GM21825 (cell line): Measurements from ENCODE around the gene INSIG1.

Experiments used
- ATAC-seq: cut with Tn5 transposase; IDR thresholded peaks from one replicate; pipeline ENCODE4 v1.9.1; 2021; ENCODE audit warnings: mild to moderate bottlenecking, moderate library complexity; ENCODE audit not compliant: unreplicated experiment

INSIG1 gene

DNA sequence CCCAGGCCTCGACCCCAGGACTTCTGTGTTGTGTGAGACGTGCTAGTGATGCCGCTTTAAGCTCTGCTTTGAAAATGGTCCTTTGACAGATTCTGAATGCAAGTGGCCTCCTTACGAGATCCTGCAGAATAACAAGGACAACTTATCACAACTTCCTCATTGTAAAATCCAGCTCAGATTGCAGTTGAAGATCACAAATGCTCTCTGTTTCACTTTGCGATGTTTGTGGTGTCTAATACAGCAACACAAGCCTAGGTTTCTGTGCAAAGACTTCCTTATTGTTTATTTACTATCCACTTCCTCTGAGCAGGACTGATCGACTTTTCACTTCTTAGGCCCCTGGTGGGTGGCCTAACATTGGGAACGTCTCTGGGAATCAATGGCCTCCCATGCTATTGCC is 31.7 kb upstream of the INSIG1 start:
- no peak for ATAC-seq

DNA sequence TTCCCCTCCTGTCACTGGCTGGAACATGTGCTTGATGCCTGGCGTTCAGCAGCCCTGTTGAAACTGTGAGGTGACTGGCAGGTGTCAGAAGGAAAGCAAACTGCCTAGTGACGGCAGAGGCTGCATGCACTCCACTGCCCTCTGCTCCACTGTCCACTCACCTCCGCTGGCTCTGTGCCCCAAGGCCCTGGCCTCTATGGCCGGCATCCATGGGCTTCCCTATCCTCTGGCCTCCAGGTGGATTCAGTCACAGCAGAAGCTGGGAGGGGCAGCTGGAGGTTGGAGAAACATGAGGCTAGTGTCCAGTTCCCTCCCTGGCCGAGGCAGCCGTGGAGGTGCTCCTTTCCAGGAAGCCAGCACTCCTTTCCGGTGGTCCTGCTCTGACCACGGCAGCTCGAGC is 31.2 kb upstream of the INSIG1 start:
- no peak for ATAC-seq

DNA sequence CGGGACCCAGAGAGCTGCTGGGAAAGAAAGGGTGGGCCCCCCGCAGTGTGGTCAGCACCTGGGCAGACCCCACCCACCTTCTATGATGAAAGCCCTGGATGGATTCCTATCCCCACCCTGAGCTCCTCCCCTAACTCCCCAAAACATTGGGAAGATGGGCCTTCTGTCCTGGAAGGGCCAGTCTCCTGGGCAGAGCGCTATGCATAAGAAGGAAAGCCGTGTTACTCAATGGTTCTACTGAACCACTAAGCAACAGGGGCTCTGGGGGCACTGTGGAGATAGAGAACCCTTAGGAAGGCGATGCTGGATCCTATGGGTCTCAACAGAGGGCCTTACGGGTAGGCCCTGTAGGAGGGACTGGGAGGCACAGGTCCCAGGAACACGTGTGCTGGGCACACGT is 30.7 kb upstream of the INSIG1 start:
- no peak for ATAC-seq

DNA sequence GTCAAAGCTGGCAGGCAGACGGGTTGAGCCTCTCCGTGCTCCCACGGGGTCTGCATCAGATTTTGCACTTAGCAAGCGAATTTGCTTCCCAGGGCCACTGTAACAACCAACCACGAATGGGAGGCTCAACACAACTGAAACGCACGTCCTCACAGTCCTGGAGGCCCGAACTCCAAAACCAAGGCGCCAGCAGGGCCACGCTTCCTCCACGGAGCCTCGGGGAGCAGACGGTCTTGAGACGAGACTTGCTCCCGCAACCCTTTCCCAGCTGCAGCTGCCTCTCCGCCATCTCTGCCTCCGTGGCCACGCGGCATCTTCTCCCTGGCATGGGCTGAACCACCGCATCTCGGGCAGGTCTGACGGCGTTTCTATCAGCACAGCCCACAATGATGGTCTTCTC is 30.2 kb upstream of the INSIG1 start:
- ATAC-seq = no peak

DNA sequence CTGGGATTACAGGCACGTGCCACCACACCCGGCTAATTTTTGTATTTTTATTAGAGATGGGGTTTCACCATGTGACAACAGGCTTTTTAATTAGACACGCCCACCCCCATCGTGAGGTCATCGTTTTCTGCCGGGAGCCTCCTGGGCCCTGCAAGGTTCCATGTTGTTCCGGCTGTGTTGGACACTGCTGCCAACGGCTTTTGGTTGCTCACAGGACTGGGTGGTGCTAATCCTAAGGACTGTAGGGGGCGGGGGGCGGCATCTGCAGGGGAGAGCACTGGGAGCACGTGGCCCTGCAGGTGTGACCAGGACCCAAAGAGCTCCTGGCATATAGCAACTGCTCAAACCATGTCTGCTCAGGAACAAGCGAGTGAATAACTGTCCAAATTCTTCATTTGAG is 29.5 kb upstream of the INSIG1 start:
- ATAC-seq = no peak

DNA sequence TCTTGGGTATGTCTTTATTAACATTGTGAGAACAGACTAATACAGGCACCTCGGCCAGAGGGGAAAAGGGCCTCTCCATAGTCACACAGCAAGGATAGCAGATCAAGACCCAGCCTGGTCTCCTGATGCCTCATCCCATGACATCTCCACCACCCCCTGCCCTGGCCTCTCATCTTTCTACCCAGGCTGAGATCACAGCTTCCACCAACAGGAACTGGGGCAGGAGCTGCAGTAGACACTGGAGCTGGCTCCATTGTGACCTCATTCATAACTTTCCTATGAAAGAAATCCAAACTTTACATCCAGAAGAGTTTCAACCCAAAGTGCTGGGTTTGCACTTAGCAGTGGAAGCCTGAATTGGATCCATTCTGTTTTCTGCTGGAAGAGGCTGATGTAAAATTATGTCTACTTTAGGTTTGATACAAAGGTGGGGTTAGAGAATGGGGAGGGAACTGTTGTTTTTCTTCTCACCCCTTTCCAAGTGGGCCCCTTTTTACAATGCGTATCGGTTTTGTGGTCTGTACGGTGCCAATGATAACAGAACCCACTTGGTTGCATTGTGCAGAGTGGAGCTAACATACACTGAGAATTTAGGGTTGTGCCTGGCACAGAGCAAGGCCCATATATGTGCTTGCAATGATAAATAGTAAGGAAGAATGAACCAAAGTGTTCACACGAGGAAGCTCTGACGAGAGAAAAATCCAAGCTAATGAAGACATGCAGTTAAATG is 28.6 kb upstream of the INSIG1 start:
- no peak for ATAC-seq

DNA sequence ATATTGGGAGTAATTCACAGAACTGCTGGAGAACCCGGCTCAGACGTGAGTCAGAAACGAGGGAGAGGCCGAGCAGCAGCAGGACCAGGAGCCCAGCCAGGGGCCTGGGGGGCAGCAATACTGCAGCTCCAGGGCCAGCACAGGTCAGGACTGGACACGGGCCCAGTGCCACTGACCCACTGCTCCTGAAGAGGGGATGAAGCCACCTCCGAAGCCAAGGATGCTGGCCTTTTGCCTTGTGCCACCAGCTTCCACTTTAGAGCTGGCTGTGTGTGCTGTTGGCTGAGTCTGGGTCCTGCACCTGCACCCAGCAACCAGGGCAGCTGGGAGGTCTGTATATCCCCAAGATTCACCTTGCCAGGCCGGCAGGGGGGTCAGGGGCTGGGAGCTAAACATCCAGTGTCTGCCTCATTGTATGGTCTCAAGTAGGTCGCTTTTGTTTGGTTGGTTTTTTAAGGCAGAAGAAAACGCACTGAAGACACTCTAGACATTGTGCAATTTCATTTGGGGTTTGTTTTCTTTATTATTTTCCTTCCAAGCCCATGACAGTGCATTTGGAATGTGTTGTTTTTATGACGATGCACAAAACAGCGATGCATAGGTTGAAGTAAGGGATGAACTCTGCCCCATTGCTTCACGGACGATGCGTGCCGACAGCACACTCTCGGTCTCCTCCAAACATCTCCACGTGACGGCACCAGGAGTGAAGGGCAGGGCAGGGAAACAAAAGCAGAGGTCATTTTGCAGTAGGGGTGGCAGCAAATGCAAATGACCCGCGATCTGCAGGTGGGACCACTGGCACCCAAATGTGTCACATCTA is 27.7 kb upstream of the INSIG1 start:
- ATAC-seq = no peak

DNA sequence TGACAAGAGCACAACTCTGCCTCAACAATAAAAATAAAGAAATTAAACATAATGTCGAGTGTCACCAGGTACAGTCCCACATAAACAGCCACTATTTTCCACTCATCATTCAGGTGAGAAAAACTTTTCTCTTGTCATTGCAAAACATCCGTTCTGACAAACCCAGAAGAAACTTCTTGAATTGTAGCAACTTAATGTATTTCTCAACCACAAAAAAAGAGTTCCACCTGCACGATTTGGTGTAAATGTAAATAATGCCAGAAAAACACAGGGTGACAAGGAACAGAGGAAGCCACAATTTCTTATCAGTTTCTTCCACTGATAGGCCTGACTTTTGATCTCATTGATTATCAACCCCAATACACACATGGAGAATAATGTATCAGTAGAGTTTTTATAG is 26.8 kb upstream of the INSIG1 start:
- ATAC-seq = no peak

DNA sequence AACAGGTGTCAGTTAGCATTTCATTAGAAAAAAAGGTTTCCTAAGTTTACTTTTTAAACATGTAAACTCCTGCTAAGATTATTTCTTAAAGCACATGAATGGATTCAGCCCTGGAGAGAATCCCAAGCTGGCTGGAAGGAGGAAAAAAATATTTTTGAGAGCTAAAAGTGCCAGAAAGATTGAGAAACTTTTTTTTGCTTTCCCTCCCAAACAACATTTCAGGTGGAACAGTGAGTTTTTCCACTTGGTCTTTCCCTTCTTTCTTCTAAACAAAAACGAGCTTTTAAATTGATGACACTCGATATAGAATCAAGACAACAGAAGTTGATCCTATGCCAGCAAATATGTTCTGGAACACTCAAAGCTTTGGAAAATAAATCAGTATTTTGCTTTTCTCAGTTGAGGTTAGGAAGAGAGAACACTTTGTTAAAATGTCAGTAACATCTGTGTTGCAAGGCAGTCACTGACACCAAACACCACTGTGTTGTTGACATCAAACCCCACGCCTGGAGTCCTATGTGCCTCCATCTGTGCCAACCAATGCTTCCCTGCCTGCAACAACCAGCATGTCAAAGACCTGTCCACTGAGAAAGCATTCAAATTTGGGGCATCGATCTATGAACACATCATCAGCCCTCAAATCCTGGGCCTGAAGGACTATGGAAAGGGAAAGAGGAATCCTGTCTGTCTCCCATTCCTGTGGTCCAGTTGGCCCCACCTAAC is 22.9 kb upstream of the INSIG1 start:
- no peak for ATAC-seq

DNA sequence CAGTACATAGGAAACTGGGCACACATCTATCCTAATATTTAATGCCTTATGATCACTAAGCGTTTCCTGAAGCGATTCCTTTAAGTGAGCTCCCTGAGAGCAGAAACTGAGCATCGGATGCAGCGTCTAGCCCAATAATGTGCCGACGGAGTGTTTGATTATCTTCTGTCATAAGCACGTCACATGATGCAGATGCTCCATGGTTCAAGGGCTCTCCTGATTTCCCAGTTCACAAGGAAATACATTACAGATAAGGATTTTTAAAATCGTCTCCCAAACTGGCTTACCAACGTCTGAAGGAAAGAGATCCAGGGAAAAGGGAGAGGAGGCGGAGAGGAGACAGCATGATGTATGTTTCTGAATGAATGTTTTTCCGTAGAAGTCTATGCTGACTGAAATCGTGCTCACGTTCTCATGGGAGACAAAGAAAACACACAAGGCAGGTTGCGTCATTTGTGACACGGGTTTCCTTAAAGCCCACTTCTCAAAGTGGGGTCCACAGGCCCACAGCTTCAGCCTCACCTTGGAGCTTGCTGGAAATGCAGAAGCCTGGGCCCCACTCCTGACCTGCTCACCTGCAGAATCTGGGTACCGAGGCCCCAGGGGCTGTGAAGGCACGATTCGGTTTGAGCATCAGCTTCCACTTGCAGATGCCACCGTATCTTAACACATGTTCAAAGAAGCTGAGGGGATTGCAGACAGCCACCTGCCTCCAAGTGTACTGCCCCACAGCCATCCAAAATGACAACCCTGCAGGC is 21.5 kb upstream of the INSIG1 start:
- no peak for ATAC-seq

DNA sequence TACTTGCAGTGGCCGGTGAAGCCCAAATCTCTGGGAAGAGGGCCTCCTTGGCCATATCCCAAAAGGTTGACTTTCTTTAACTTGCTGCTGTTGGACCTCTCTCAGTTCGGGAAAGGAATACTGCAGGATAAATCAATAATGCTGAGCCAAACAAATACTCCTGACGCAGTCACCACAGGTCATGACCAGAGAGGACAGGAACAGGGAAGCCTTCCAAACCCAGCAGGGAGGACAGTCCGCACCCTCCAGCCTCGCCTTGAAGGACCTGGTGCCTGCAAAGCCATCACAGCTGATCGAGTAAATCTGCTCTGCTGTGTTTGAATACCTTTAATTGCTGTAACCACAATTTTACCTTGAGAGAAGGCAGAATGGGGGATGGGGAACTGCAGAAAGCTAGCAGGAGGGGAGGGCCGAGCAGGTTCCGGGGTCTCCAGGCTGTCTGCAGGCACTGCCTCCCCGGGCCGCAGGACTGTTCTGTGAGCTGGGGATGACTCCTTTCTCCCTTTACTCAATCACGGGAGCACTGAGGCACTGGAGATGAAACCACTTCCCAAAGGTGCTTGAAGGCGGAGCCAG is 20.8 kb upstream of the INSIG1 start:
- ATAC-seq = no peak

DNA sequence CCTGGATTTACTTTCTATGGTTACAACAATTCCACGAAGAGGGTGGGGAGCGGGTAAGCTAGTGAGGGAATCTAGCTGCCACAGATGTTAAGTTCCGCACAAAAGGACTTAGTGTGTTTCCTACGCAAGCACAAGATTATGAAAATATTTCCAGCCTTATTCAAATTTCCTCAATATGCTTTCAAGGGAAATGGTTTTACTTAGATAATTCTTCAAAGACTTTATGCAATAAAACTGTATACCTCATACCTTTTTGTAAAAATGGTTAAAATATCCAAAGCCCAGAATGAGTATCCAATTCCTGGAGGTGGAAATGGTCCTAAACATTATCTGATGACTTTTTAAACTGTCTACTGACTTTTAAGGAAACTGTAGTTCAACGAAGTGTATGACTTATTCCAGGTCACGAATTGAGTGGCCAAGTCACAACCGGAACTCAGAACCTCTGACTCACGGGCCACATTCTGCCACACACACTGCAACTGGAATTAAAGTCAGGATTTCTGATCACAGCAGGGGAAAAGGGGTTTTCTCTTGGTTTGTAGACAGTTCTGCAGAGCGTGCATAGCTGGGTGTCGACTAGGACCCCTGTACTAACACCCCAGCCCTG is 20.2 kb upstream of the INSIG1 start:
- no peak for ATAC-seq

DNA sequence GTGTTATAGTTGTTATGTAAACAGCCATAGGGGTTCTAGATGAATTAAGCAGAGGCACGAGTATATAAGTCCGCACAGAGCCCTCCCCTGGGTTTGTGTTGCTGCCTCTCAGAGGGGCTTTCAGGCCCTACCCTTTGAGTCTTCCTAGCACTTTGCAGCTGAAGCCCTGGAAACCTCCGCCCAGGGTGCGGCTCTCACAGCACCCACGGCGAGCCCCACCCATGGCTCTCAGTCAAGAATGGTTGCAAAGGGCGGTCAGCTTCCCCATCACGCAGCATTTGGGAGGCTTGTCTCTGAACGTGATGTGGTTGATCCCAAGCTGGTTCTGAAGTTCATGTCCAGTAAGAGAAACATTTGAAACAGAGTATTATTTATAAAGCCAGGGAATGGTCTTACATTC is 18.8 kb upstream of the INSIG1 start:
- no peak for ATAC-seq

DNA sequence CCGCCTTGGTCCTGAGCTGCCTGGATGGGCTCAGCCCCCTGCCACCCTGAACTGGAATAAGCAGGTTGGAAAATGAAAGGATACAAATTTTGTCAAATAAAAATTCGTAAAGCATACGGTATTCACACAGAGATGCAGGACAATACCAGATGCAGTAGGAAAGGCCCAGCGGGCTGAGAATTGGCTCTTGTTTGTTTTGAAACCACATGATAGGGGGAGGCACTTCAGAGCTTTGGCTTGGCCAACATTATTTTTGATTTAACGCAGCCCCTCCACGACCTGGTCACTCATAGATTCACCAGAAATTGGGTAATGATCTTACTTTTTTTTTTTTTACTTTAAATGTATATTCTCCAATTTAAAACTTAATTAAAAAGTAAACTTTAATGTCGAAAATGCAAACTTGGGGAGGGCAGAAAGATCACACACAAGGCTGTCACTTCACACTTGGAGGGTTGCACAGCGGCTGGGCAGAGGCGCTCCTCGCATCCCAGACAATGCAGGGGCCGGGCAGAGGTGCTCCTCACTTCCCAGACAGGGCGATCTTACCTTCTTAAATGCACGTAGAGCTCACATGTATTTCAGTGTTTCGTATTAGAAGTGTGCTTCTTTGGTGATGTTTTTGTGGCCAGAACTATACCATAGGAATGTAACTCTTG is 17.8 kb upstream of the INSIG1 start:
- ATAC-seq = no peak

DNA sequence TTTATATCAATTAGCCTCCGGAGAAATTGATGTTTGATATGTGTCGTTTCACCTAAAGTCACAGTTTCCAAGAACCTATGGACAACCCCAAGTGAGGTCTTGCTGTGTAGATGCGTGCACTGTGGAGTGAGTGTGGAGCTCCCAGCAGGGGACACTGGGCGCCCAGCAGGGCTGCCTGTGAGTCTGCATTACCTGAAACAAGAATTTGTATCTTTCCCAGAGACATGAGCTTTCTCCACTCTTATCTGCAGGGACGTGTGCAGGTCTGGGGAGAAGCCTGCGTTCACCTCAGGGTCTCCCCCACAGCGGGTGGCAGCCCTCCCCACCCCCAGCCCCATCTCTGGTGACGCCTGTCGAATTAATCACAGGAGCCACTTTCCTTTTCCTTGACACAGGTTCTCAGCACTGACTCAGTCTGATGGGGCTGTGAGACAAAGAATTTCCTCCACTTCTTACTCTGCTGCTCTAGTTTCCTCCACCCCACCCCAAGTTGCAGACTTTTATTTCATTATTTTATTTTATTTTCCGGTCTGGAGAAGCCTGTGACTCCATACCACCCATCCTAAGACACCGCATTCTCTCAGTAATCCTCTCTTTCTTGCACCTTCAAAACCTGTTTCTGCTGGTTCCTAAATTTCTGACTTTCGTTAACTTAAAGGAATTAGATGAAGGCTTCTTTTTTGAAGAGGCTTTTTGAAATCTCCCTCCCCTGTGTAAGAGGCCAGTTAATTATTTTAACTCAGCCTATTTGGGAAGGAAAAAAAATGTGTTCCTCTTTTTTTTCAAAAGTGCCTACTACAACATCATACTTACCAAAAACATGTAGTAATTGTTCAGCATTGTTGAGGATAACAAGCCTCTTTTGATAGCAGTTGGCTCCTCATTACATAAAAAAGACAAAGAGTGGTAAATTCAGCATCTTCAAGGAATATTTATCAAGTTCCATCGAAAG is 17.0 kb upstream of the INSIG1 start:
- no peak for ATAC-seq

DNA sequence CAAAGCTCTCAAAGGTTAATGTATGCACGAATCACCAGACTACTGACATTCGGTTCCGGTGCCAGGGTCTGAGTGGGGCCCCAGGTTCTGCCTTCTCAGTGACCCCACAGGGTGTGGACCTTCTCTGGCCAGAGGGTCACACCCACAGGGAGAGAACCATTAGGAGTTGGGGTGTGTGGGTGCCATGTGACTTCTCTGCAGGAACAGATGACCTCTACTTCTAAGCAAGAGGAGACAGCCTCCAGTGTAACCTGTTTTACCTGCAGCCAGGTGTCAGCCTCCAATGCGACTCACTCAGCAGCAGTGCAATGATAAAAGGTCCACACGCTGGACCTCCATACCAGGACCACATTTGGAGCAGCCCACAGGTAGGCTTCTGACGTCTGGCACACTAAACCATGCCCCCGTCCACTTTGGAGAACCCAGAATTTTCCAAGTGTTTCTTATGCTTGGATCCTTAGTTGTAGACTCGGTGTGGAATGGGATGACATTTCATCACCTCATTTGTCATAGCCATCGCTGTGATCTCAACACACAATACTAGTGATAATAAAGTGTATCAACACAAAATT is 16.2 kb upstream of the INSIG1 start:
- no peak for ATAC-seq

DNA sequence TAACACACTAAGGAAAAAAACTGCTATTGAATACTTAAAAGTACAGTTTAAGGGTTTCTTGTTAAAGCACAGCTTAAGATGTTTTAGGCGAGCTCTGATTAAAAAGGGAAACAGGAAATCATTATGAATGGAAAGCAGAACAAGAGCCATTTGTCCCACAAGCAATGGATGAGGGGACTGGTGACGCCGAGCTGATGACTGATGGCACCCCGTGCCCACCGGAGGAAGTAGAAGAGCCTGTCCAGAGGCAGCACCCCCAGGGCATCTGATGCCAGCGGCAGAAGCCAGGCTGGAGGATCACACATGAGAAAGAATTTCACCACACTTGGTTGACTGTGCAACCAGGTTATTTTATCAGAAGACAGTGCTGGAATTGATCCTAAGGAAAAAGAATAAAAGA is 15.0 kb upstream of the INSIG1 start:
- ATAC-seq = no peak

DNA sequence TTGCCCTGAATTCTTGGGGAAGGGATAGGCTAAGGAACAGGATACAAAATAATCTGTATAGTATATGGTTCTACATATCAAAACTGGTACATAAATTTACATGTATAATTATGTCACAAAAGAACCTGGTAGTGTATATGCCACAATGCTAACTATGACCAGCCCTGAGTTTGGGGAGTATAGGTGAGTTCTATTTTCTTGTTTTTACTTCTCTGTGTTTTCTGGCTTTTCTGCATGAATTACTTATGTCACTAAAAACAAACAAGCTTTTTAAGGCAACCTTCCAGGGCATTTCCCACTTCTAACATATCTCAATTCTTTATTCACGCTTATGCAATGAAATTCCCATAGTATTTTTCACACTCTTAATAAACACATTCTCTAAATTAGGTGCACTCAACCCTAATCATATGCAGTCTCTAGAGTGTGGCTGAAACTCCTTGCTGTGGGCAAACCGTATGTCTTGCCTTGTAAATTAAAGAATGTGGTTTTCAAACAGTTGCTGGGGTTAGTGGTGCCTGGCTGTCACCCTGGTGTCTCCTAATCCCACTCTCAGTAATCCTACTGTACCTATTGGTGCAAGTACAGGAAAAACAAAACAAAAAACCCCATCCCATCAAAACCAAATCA is 14.0 kb upstream of the INSIG1 start:
- ATAC-seq = peak; percentile 87
